A549 (cell line): ENCODE data around the gene ST8SIA2. TPM values are rescaled to one million over a fixed set of nuclear protein-coding genes. Genes with fewer than 3 reads are reported as not detected.

ENCODE experiments used
- ATAC-seq, 2 experiments: fragments of 200-7000 bp in 1 of 2; fragments of >200 bp in 1 of 2; cut with Nextera tagmentation in 1 of 2; cut with Tn5 transposase in 1 of 2; 3 replicates each; pipeline versions ENCODE4 v1.8.0 to v1.9.1; 2018 to 2020; ENCODE audit warnings: mild to moderate bottlenecking in 1 of 2, moderate library complexity in 1 of 2
- CTCF ChIA-PET: fragments of 300-600 bp; sonication (Branson Sonifier 250); formaldehyde crosslinking; extraction: SDS; loops from one replicate; lab custom pipeline; 2021; ENCODE audit warnings: antibody characterized with exemption, inconsistent platforms; lab: Yijun Ruan, JAX
- POLR2A ChIA-PET: fragments of 350-600 bp; formaldehyde crosslinking; extraction: SDS; loops from one replicate; lab custom pipeline; 2021; ENCODE audit warnings: antibody characterized with exemption, inconsistent platforms; lab: Yijun Ruan, JAX
- DNase-seq, 2 experiments: peaks; one replicate each; pipeline versions ENCODE4 v3.0.0 to v3.0.0-alpha.2; 2011 to 2016; ENCODE audit warnings: low read depth in 1 of 2, low spot score in 1 of 2
- FAIRE-seq: peaks from 2 replicates; lab custom pipeline; 2011; peaks lifted over from hg19 to GRCh38; lab: Jason Lieb, UNC
- H3K27ac ChIP-seq, 2 experiments: fragments of >200 bp; sonication (Bioruptor Twin); formaldehyde crosslinking; 3 replicates each; pipeline ENCODE4 v1.5.1; 2016 to 2017
- H3K4me1 ChIP-seq: fragments of >200 bp; sonication (Bioruptor Twin); formaldehyde crosslinking; 3 replicates; pipeline ENCODE4 v1.6.1; 2016
- H3K4me2 ChIP-seq: fragments of >200 bp; sonication (Bioruptor Twin); formaldehyde crosslinking; 3 replicates; pipeline ENCODE4 v1.6.1; 2016
- H3K4me3 ChIP-seq: fragments of >200 bp; sonication (Bioruptor Twin); formaldehyde crosslinking; 3 replicates; pipeline ENCODE4 v1.5.1; 2016
- H3K9me3 ChIP-seq: fragments of >200 bp; sonication (Bioruptor Twin); formaldehyde crosslinking; 3 replicates; pipeline ENCODE4 v1.6.1; 2016
- BHLHE40 ChIP-seq: IDR thresholded peaks from 2 replicates; pipeline ENCODE4 v1.6.1; 2012; ENCODE audit warnings: low read depth, low read length, inconsistent platforms
- CHD2 ChIP-seq: fragments of 150-350 bp; IDR thresholded peaks from 2 replicates; pipeline ENCODE4 v1.6.1; 2014; ENCODE audit warnings: low read length; ENCODE audit not compliant: partially characterized antibody
- ELK1 ChIP-seq: fragments of 150-350 bp; IDR thresholded peaks from 2 replicates; pipeline ENCODE4 v1.6.1; 2014; ENCODE audit warnings: low read depth, mild to moderate bottlenecking, low read length
- FOSB ChIP-seq: fragments of 250-450 bp; sonication (Bioruptor Pico); IDR thresholded peaks from 2 replicates; pipeline ENCODE4 v1.5.0; 2020; ENCODE audit warnings: mild to moderate bottlenecking, moderate library complexity
- FOSL2 ChIP-seq, 2 experiments: fragments of 450-650 bp in 1 of 2; fragments of >200 bp in 1 of 2; sonication (Bioruptor Twin) in 1 of 2; formaldehyde crosslinking; IDR thresholded peaks; 2 replicates each; pipeline versions ENCODE4 v1.5.0 to v1.6.1; 2016 to 2020; ENCODE audit warnings: mild to moderate bottlenecking in 1 of 2, moderate library complexity in 1 of 2
- HEYL ChIP-seq: fragments of 250-450 bp; sonication (Bioruptor Pico); IDR thresholded peaks from 2 replicates; pipeline ENCODE4 v1.8.0; 2021; ENCODE audit warnings: mild to moderate bottlenecking, moderate library complexity
- HMGXB4 ChIP-seq: fragments of 250-450 bp; sonication (Bioruptor Pico); IDR thresholded peaks from 2 replicates; pipeline ENCODE4 v1.5.0; 2021; ENCODE audit warnings: mild to moderate bottlenecking, moderate library complexity, borderline replicate concordance
- HOXA7 ChIP-seq: fragments of 250-450 bp; sonication (Bioruptor Pico); IDR thresholded peaks from 2 replicates; pipeline ENCODE4 v1.5.0; 2020; ENCODE audit warnings: mild to moderate bottlenecking, moderate library complexity
- HOXB5 ChIP-seq: fragments of 250-450 bp; sonication (Bioruptor Pico); IDR thresholded peaks from 2 replicates; pipeline ENCODE4 v1.5.0; 2020; ENCODE audit warnings: mild to moderate bottlenecking, moderate library complexity
- KDM1A ChIP-seq: fragments of 200-600 bp; sonication (generic); IDR thresholded peaks from 2 replicates; pipeline ENCODE4 v1.6.1; 2016; ENCODE audit warnings: low read depth, mild to moderate bottlenecking
- KDM5A ChIP-seq: fragments of 200-600 bp; sonication (generic); IDR thresholded peaks from 2 replicates; pipeline ENCODE4 v1.6.1; 2016; ENCODE audit warnings: antibody characterized with exemption, mild to moderate bottlenecking
- MAFK ChIP-seq: fragments of 450-650 bp; IDR thresholded peaks from 2 replicates; pipeline ENCODE4 v1.6.1; 2014; ENCODE audit not compliant: partially characterized antibody
- MAZ ChIP-seq: fragments of 150-350 bp; IDR thresholded peaks from 2 replicates; pipeline ENCODE4 v1.6.1; 2014; ENCODE audit warnings: antibody characterized with exemption, low read depth, low read length, borderline replicate concordance
- NFE2L2 ChIP-seq: fragments of 150-350 bp; conservative IDR thresholded peaks from 2 replicates; pipeline ENCODE4 v1.6.1; 2014; ENCODE audit warnings: low read length
- NPAS2 ChIP-seq: fragments of 250-450 bp; sonication (Bioruptor Pico); IDR thresholded peaks from 2 replicates; pipeline ENCODE4 v1.8.0; 2022; ENCODE audit warnings: mild to moderate bottlenecking, moderate library complexity, borderline replicate concordance
- NR3C1 ChIP-seq: fragments of >200 bp; sonication (Bioruptor Twin); formaldehyde crosslinking; IDR thresholded peaks from 3 replicates; pipeline ENCODE4 v1.6.1; 2017
- PBX3 ChIP-seq: IDR thresholded peaks from 2 replicates; pipeline ENCODE4 v1.6.1; 2012
- POLR2A ChIP-seq: IDR thresholded peaks from 2 replicates; pipeline ENCODE4 v1.6.1; 2012; ENCODE audit warnings: mild to moderate bottlenecking, low read length
- POLR2AphosphoS2 ChIP-seq: conservative IDR thresholded peaks from 2 replicates; pipeline ENCODE4 v1.6.1; 2012; ENCODE audit warnings: low read length, improper control_type of control experiment, inconsistent platforms
- RCOR1 ChIP-seq: fragments of 150-350 bp; IDR thresholded peaks from 2 replicates; pipeline ENCODE4 v1.6.1; 2014; ENCODE audit warnings: antibody characterized with exemption, low read length, low read depth
- RFX5 ChIP-seq: fragments of 450-650 bp; IDR thresholded peaks from 2 replicates; pipeline ENCODE4 v1.7.1; 2014; ENCODE audit warnings: antibody characterized with exemption, mild to moderate bottlenecking, moderate library complexity
- RNF2 ChIP-seq: fragments of 200-600 bp; sonication (generic); IDR thresholded peaks from 2 replicates; pipeline ENCODE4 v1.6.1; 2016; ENCODE audit warnings: low read depth, mild to moderate bottlenecking, antibody characterized with exemption, moderate library complexity, borderline replicate concordance
- SMC3 ChIP-seq: fragments of >200 bp; sonication (Bioruptor Twin); formaldehyde crosslinking; IDR thresholded peaks from 3 replicates; pipeline ENCODE4 v1.6.1; 2018; ENCODE audit warnings: inconsistent platforms
- TFCP2L1 ChIP-seq: fragments of 250-450 bp; sonication (Bioruptor Pico); IDR thresholded peaks from 2 replicates; pipeline ENCODE4 v1.5.0; 2021; ENCODE audit warnings: mild to moderate bottlenecking
- USF2 ChIP-seq: fragments of 450-650 bp; IDR thresholded peaks from 2 replicates; pipeline ENCODE4 v1.6.1; 2014; ENCODE audit warnings: antibody characterized with exemption
- WGBS: methylation state at CpG from one replicate; pipeline ENCODE4 v1.1.6; 2017; ENCODE audit errors: missing lambda C conversion rate; 5-methylcytosine and 5-hydroxymethylcytosine counted together
- polyA plus RNA-seq, 4 experiments: library from polyadenylated mRNA; depleted of rRNA in 3 of 4; stranded (reverse); fragments of >200 nt; fragmentation: RNase III in 1 of 4; extraction: RNeasy Plus Mini Kit Qiagen cat#74134 plus additional on column Dnase treatment in 1 of 4; gene quantifications; 2 replicates in 3 of 4; 3 replicates in 1 of 4; pipeline ENCODE4 v1.2.3, GENCODE V29; 2011 to 2017
- TF ChIP-seq, protein P1 (sequence below): IDR thresholded peaks from 2 replicates; pipeline ENCODE4 v1.6.1; 2012
- TF ChIP-seq, protein P2 (sequence below): fragments of 200-600 bp; sonication (generic); IDR thresholded peaks from 2 replicates; pipeline ENCODE4 v1.6.1; 2016; ENCODE audit warnings: antibody characterized with exemption, mild to moderate bottlenecking, moderate library complexity

The ST8SIA2 gene
- polyA plus RNA-seq, 2 of the 4 experiments (the other 2 are of a cell fraction): 0.22 to 0.41 TPM

- no peak for ATAC-seq
- no peak overlapping the region for H3K27ac ChIP-seq
- no peak overlapping the region for H3K4me3 ChIP-seq
- no peak for DNase-seq
- no peak for TF ChIP-seq FOSL2 (IDR thresholded peaks at IDR 0.05)
- TF ChIP-seq FOSL2 (CRISPR knock-in tag; IDR thresholded peaks at IDR 0.05): no peak
- TF ChIP-seq MAFK: no peak
- no peak for TF ChIP-seq HOXB5 (CRISPR knock-in tag)
- TF ChIP-seq RNF2: no peak
- TF ChIP-seq PBX3: no peak
- TF ChIP-seq ELK1: no peak
- no peak for TF ChIP-seq KDM5A
- no peak for TF ChIP-seq USF2
- TF ChIP-seq TFCP2L1: no peak
- no peak for TF ChIP-seq KDM1A
- TF ChIP-seq BHLHE40: no peak
- TF ChIP-seq POLR2AphosphoS2: no peak
- TF ChIP-seq RCOR1: no peak
- no peak for TF ChIP-seq NPAS2 (CRISPR knock-in tag)
- WGBS: 3% methylated on average over 4 of the region's 4 CpGs
- CTCF ChIA-PET: interaction anchor here (1.1 to 2.0 kb wide), 2 partner anchors 89 to 203 kb away, joined by 3 to 6 read pairs; no protein-coding TSS in a partner anchor
- H3K4me2 ChIP-seq: no peak overlapping the region
- POLR2A ChIA-PET: no interaction called here
- H3K9me3 ChIP-seq: no peaks in the 10 kb centered on the region
- no peaks in the 10 kb centered on the region for H3K4me1 ChIP-seq
- no peak for FAIRE-seq
Measured at GRCh38 chr15:92480361-92480760, 86.7 kb downstream of the ST8SIA2 start.

- FAIRE-seq (no peak), DNase-seq (no peak), ATAC-seq (no peak)
- POLR2A ChIA-PET: no interaction called here
- peaks cover 10% of the 10 kb centered on the region; the same call in 2 of the 3 replicates for H3K9me3 ChIP-seq
- TF ChIP-seq FOSB (CRISPR knock-in tag): no peak
- TF ChIP-seq, protein P1, sequence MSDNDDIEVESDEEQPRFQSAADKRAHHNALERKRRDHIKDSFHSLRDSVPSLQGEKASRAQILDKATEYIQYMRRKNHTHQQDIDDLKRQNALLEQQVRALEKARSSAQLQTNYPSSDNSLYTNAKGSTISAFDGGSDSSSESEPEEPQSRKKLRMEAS: no peak
- no peak for TF ChIP-seq MAZ
- TF ChIP-seq POLR2AphosphoS2: no peak
- TF ChIP-seq HEYL (CRISPR knock-in tag): no peak
- no peak for TF ChIP-seq NFE2L2
- TF ChIP-seq NR3C1: no peak
- H3K27ac ChIP-seq: no peak overlapping the region
- no peak overlapping the region for H3K4me2 ChIP-seq
- no peaks in the 10 kb centered on the region for H3K4me1 ChIP-seq
- H3K4me3 ChIP-seq: no peak overlapping the region
- 0% methylated on average over 1 of the region's 1 CpG for WGBS
- CTCF ChIA-PET: no interaction called here
Measured at GRCh38 chr15:92485441-92485840, 91.8 kb downstream of the ST8SIA2 start.

- no peak for FAIRE-seq
- CTCF ChIA-PET: no interaction called here
- Histone ChIP-seq H3K27ac (no peak overlapping the region), H3K4me1 (no peaks in the 10 kb centered on the region), H3K4me3 (no peak overlapping the region), H3K9me3 (peaks cover 10% of the 10 kb centered on the region; the same call in 2 of the 3 replicates), H3K4me2 (no peak overlapping the region)
- POLR2A ChIA-PET: no interaction called here
- ATAC-seq: no peak
- 26% methylated on average over 7 of the region's 7 CpGs for WGBS
- DNase-seq: no peak
- TF ChIP-seq POLR2A (no peak), RFX5 (no peak), CHD2 (no peak), HOXA7 (CRISPR knock-in tag) (no peak), FOSB (CRISPR knock-in tag) (no peak), HMGXB4 (CRISPR knock-in tag) (no peak), SMC3 (no peak), BHLHE40 (no peak)
- TF ChIP-seq, protein P2, sequence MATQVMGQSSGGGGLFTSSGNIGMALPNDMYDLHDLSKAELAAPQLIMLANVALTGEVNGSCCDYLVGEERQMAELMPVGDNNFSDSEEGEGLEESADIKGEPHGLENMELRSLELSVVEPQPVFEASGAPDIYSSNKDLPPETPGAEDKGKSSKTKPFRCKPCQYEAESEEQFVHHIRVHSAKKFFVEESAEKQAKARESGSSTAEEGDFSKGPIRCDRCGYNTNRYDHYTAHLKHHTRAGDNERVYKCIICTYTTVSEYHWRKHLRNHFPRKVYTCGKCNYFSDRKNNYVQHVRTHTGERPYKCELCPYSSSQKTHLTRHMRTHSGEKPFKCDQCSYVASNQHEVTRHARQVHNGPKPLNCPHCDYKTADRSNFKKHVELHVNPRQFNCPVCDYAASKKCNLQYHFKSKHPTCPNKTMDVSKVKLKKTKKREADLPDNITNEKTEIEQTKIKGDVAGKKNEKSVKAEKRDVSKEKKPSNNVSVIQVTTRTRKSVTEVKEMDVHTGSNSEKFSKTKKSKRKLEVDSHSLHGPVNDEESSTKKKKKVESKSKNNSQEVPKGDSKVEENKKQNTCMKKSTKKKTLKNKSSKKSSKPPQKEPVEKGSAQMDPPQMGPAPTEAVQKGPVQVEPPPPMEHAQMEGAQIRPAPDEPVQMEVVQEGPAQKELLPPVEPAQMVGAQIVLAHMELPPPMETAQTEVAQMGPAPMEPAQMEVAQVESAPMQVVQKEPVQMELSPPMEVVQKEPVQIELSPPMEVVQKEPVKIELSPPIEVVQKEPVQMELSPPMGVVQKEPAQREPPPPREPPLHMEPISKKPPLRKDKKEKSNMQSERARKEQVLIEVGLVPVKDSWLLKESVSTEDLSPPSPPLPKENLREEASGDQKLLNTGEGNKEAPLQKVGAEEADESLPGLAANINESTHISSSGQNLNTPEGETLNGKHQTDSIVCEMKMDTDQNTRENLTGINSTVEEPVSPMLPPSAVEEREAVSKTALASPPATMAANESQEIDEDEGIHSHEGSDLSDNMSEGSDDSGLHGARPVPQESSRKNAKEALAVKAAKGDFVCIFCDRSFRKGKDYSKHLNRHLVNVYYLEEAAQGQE: no peak
Measured at GRCh38 chr15:92492551-92493115, 99.0 kb downstream of the ST8SIA2 start.
